ENCODE results near the gene ARHGAP26. TPM values are rescaled to one million over a fixed set of nuclear protein-coding genes. Genes with fewer than 3 reads are reported as not detected.

Gene ARHGAP26
- total and polyA plus RNA-seq, 2 of the 4 experiments (the other 2 are of a cell fraction), result 0.54 to 0.56 TPM

- intact Hi-C loops (cut with micrococcal nuclease) (no loop called here), dilution Hi-C loops (cut with HindIII; ENCODE audit: low sequenced_read_pairs, unreplicated experiment) (no loop called here), in situ Hi-C loops (cut with MboI; ENCODE audit: low sequenced_read_pairs) (no loop called here)
- Histone ChIP-seq H3K56ac (ENCODE audit: extremely low read depth, insufficient read depth, low read length) (no peak overlapping the region), H3K4me2 (ENCODE audit: low read depth, low read length) (no peak overlapping the region), H4K5ac (ENCODE audit: low read depth, low read length) (no peak overlapping the region), H3K27ac (ENCODE audit: insufficient read depth, low read length) (no peak overlapping the region), H3K18ac (ENCODE audit: low read depth, low read length) (no peak overlapping the region), H4K91ac (ENCODE audit: insufficient read depth, low read depth, low read length) (no peak overlapping the region), H3K4me1 (ENCODE audit: control insufficient read depth, insufficient read depth, low read length) (no peaks in the 10 kb centered on the region), H2BK5ac (ENCODE audit: low read depth, low read length, poor library complexity, severe bottlenecking) (no peak overlapping the region), H3K4me3 (ENCODE audit: insufficient read depth, low read depth, low read length) (no peak overlapping the region), H3K79me1 (ENCODE audit: low read depth in 1 of 2, low read length in 2 of 2) (no peaks in the 10 kb centered on the region), H2AK5ac (ENCODE audit: low read depth, low read length) (no peak overlapping the region), H3K9ac (ENCODE audit: low read depth, low read length) (no peak overlapping the region), H3K14ac (replicated peaks; ENCODE audit: low read depth, low read length) (no peak overlapping the region), H3K9me1 (ENCODE audit: insufficient read depth, low read length) (0 out of 2 replicates have a peak, but pooled peaks cover 2% of the 10 kb centered on the region), H3K36me3 (ENCODE audit: control insufficient read depth, insufficient read depth, low read length) (no peaks in the 10 kb centered on the region), H2AK9ac (replicated peaks; ENCODE audit: low read depth, low read length, poor library complexity) (peak overlapping the region; percentile 26), H2AFZ (replicated peaks; ENCODE audit: low read length, poor library complexity) (no peak overlapping the region), H4K20me1 (ENCODE audit: insufficient read depth, low read length) (no peaks in the 10 kb centered on the region), H3K4ac (ENCODE audit: low read depth, low read length) (no peak overlapping the region), H3K23ac (ENCODE audit: low read depth, low read length) (no peak overlapping the region), H2BK20ac (ENCODE audit: low read depth, low read length) (no peak overlapping the region), H3K27me3 (ENCODE audit: control insufficient read depth, insufficient read depth, low read length) (peaks cover 30% of the 10 kb centered on the region), H2BK15ac (ENCODE audit: low read depth, low read length) (no peak overlapping the region), H4K8ac (ENCODE audit: low read depth in 2 of 2, low read length in 2 of 2) (no peak overlapping the region), H3K9me3 (ENCODE audit: control insufficient read depth, insufficient read depth, low read length) (no peaks in the 10 kb centered on the region; the same call in 1 of the 2 replicates), H2BK120ac (ENCODE audit: low read depth, low read length) (no peak overlapping the region)
- no peak for ATAC-seq (ENCODE audit: low read depth)
- CTCF ChIA-PET, result no interaction called here
- no TSS peak for BruUV-seq (replicated peaks)
- DNase-seq, result no peak
- WGBS, 2 experiments (ENCODE audit: extremely low coverage in 2 of 2, insufficient read length in 1 of 2), result 100% methylated on average over 1 of the region's 6 CpGs; no CpG with 5 or more reads in 1 of the 2 experiments
- TF ChIP-seq POLR2A (IDR thresholded peaks at IDR 0.05; ENCODE audit: low read depth, low read length) (no peak), CEBPB (IDR thresholded peaks at IDR 0.05; ENCODE audit: low read depth, low read length) (no peak), RCOR1 (IDR thresholded peaks at IDR 0.05; ENCODE audit: insufficient replicate concordance, low read length) (no peak), SMC3 (IDR thresholded peaks at IDR 0.05; ENCODE audit: low read depth, low read length) (no peak), BHLHE40 (IDR thresholded peaks at IDR 0.05; ENCODE audit: low read depth, low read length) (no peak), ELK1 (IDR thresholded peaks at IDR 0.05; ENCODE audit: borderline replicate concordance, low read depth, low read length) (no peak), CHD1 (IDR thresholded peaks at IDR 0.05; ENCODE audit: low read depth, low read length) (no peak), NFE2L2 (IDR thresholded peaks at IDR 0.05; ENCODE audit: low read depth, low read length) (no peak), RFX5 (IDR thresholded peaks at IDR 0.05; ENCODE audit: low read depth, low read length) (no peak), MAZ (IDR thresholded peaks at IDR 0.05; ENCODE audit: borderline replicate concordance, low read depth, low read length) (no peak), MAFK (IDR thresholded peaks at IDR 0.05; ENCODE audit: low read depth, low read length) (no peak), MXI1 (IDR thresholded peaks at IDR 0.05; ENCODE audit: borderline replicate concordance, low read depth, low read length) (no peak), RAD21 (IDR thresholded peaks at IDR 0.05; ENCODE audit: low read length) (no peak), FOS (IDR thresholded peaks at IDR 0.05; ENCODE audit: low read depth, low read length) (no peak)
- TF ChIP-seq, protein P1, sequence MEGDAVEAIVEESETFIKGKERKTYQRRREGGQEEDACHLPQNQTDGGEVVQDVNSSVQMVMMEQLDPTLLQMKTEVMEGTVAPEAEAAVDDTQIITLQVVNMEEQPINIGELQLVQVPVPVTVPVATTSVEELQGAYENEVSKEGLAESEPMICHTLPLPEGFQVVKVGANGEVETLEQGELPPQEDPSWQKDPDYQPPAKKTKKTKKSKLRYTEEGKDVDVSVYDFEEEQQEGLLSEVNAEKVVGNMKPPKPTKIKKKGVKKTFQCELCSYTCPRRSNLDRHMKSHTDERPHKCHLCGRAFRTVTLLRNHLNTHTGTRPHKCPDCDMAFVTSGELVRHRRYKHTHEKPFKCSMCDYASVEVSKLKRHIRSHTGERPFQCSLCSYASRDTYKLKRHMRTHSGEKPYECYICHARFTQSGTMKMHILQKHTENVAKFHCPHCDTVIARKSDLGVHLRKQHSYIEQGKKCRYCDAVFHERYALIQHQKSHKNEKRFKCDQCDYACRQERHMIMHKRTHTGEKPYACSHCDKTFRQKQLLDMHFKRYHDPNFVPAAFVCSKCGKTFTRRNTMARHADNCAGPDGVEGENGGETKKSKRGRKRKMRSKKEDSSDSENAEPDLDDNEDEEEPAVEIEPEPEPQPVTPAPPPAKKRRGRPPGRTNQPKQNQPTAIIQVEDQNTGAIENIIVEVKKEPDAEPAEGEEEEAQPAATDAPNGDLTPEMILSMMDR (conservative IDR thresholded peaks at IDR 0.05; ENCODE audit: low read depth, low read length), result no peak
- TF ChIP-seq, protein P2, sequence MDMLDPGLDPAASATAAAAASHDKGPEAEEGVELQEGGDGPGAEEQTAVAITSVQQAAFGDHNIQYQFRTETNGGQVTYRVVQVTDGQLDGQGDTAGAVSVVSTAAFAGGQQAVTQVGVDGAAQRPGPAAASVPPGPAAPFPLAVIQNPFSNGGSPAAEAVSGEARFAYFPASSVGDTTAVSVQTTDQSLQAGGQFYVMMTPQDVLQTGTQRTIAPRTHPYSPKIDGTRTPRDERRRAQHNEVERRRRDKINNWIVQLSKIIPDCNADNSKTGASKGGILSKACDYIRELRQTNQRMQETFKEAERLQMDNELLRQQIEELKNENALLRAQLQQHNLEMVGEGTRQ (IDR thresholded peaks at IDR 0.05; ENCODE audit: low read depth, low read length), result no peak
- POLR2A ChIA-PET (ENCODE audit: unreplicated experiment), result no interaction called here
These were observed 30.8 kb downstream of the ARHGAP26 start for GRCh38 chr5:142800776-142801494.
